Measurements from ENCODE around the gene AGAP1.

Gene AGAP1

GRCh38 chr2:235486729-235487128 lies 7.1 kb upstream of the AGAP1 start:
- DNase-seq: no peak

GRCh38 chr2:235489897-235490296 lies 3.9 kb upstream of the AGAP1 start:
- no peak for DNase-seq

- DNase-seq: peak in 1 of 51 donors; percentile 27
Measured at GRCh38 chr2:235492850-235493344, 946 bp upstream of the AGAP1 start.

GRCh38 chr2:235493402-235493774 lies 455 bp upstream of the AGAP1 start:
- peak in 4 of 51 donors; percentile 66 to 89 (median 73) for DNase-seq

DNA sequence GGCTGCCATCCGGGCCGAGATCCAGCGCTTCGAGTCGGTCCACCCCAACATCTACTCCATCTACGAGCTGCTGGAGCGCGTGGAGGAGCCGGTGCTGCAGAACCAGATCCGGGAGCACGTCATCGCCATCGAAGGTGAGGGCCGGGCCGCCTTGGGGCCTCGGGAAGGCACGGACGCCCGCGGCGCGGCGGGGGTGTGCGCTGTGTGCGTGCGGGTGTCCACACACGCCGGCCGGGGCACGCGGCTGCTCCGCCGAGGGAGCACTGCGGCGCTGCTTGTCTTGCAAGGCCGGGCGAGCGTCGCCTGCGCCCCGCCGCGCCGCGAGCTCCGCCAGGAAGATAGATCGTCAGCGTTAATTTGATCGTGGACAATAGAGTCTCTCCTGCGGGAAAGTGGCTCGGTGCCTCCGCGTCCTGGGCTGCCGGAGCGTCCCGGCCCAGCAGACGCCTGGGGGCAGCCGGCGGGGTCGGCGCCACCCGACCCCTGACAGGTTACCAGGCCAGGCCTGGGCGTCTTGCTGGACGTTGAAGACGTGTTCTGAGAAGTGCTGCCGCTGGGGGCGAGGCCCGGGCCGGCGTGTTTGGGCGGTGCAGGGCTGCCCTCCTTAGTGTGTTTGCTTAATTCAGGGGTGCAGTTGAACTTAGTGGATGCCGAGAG lies 1.0 kb downstream of the AGAP1 start:
- DNase-seq: peak in 18 of 51 donors; percentile 15 to 54 (median 28)

- DNase-seq: peak in 9 of 51 donors; percentile 13 to 47 (median 29)
Measured at GRCh38 chr2:235495373-235496238, 1.8 kb downstream of the AGAP1 start.

DNA sequence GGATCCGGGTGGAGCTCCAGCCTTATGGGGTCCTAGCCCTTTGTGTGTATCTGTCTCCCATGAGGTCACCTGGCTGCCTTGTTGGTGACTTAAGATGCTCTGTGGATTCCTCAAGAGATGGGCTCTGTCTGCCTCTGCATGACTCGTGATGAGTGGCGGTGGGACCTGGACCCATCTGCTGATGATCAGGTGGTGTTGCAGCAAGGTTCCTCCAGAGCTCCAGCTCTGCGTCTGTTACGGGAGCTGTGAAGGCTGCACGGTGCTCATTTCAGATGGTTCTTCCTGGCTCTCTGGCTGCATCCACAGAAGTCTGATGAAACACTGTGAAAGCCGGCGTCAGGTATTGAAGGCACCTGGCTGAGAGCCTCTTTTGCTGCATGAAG lies 2.4 kb downstream of the AGAP1 start:
- DNase-seq: peak in 7 of 51 donors; percentile 14 to 43 (median 27)

GRCh38 chr2:235497096-235497495 lies 3.3 kb downstream of the AGAP1 start:
- DNase-seq: peak in 24 of 51 donors; percentile 15 to 66 (median 39)

DNA sequence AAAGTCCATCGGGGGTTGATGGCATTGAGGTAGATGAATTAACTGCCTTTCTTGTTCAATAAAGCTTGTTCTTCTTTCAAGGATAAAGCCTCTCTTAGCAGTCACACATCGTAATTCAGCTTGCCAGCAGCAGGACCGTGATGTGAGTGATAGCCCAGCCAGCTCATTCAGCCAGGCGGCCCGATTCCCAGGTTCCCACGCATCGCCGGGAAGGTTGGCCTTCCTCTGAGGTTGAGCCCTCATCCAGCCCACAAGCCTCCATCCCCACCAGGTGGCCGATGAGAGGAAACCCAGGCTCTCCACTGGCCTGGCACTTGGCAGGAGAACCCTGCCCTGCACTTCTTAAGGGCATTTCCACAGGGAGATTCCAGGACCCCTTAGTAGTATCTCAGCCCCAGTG lies 4.7 kb downstream of the AGAP1 start:
- peak in 14 of 51 donors; percentile 10 to 55 (median 37) for DNase-seq

DNA sequence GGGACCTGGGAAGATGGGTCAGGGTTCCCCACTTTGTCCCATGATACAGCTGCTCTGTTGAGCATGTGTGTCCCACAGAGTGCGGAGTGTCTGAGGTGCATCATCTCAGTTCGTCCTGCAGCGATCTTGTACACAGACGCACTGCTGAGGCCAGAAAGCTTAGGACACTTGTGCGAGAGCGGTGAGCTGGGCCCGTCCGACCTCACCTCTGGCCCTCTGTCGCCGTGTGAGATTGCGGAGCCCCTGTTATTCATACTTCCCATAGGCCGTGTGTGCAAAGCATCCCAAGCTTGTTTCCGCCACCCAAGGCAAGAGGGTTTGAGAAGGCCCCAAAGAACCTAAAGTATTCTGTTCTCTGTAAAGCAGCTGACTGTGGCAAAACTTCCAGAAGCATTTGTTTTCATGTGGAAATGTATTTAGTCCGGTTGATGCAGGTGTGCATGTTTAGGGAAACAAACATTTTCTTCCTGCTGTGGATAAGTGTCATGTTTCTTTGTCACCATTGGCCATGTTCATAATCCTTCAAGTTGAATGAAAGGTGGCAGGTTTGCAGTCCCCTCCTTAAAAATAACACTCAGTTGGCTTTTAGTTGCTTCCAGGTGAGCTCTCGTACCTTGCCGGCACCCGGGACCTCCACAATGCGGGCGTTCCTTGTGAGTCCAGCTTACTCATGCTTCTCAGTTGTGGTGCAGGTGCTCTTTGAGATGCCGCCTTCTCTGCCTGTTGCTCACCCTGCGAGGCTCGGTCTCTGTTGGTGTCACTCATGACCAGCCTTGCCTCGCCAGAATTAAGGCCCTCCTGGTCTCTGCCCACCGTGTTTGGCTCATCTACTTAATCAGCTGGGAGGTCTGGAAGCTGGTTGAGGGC lies 5.3 kb downstream of the AGAP1 start:
- DNase-seq: no peak

DNA sequence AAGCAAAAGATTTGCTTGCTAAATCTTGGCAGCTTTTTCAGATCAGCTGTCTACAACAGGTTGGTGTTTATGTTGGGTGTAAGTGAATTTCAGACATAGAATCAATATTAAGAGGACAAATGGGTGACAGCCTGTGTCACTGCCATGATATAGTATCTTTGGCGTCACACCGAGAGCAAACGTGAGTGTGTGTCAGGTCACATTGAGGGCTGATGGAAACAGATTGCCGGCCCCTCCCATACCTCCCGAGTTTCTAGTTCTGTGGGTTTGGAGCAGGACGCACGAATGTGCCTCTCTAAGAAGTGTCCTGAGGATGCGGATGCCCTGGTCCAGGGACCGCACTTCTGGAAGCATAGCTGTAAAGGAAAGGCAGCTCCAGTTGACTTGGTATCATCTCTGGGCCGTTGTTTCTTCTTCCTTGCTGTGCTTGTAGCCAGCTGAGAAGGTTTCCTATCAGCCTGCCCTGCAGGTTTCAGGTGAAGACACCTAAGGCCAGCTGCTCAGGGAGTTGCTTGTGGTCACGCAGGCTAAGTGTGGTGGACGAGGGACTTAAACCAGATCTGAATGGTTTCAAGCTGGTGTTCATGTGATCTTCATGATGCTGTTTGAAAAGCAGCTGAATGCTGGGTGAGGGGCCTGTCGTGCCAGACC lies 6.4 kb downstream of the AGAP1 start:
- DNase-seq: no peak

DNA sequence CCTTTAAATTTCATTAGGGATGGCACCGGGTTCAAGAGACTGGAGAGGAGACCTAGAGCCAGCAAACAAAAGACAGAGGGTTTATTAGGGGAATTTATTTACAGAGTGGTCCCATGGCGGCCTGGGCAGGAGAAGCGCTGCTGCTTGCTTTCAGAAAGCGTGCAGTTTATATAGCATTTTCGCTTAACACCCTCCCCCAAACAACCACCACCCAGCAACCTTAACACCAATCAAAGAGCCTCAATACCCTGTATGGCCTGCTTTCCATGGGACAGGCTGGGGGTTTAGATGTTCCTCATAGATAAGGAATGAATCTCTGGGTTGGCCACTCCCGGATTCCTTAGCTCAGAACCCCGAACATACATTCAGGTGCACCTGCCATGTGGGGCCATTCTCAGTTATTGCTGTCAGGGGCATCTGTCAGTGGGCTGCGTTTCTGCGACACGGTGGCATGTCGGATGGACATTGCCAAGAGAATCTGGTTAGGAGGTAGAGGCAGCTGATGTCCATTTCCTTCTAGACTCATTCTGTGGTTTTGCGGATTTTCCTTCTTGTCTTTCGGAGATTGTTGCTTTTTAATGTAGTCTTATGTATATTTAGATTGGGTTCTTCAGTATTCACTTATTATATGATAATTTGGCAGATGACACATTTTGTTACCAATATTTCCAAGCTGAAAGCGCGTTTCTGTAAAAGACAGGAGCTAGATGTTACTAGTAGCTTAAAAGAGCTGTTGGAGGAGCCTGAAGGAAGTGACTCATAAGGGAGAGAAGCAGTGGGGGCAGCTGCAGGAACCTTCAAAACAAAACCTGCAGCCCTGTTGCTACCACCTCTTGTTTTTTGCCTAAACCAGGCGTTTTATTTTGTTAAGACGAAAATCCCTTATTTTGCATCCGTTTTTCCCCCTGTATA lies 7.2 kb downstream of the AGAP1 start:
- DNase-seq: peak in 1 of 51 donors; percentile 27

- DNase-seq: peak in 1 of 51 donors; percentile 27
Measured at GRCh38 chr2:235501673-235502031, 7.8 kb downstream of the AGAP1 start.

DNA sequence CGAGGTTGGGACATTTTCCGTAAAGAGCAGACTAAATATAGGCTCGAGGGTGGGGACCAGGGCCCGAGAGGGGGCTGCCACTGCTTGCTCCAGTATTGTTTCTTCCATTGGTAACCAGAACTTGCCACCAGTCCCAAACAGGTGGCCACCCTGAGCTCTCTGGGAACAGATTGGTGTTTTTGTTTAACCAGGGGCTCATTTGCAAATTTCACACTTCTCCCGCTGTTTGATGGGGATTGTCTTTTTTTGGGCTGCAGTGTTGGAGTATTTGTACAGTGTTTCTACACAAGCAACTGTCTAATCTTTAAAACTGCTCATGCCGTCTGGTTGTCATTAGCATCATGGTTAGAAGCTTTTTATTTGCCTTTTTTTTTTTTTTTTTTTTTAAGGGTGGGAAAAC lies 8.5 kb downstream of the AGAP1 start:
- DNase-seq: no peak

DNA sequence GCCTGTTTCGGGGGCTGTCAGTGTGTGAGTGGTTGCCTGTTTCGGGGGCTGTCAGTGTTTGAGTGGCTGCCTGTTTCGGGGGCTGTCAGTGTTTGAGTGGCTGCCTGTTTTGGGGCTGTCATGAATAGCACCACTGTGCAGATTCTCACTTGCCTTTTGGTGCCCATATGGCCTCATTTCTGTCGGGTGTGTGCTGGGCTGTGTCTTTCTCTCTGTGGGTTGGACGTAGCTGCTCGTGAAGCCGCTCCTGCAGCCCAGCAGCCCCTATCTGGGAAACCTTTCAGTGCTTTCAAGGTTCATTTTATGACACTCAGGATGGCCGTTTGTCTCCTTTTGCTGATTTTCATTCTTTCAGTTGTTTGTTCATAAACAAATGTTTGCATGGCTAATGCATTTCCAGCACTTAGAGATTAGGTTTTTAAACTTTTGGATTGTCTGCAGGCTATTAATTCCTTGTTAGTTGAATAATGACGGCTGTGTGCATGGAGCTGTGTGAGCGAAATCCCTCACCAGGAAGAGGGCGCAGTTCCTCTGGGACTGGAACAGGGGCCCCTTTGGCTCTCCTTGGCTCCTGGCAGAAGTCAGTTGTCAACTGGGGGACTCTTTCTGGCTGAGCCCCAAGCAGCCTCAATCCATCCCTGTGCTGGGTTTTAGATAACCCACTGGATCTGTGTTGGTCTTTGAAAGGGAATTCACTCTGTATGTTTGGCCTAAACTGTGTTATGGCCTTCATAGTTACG lies 10.8 kb downstream of the AGAP1 start:
- DNase-seq: peak in 24 of 51 donors; percentile 7 to 65 (median 34)

GRCh38 chr2:235505181-235505741 lies 11.4 kb downstream of the AGAP1 start:
- DNase-seq: peak in 10 of 51 donors; percentile 7 to 58 (median 26)

DNA sequence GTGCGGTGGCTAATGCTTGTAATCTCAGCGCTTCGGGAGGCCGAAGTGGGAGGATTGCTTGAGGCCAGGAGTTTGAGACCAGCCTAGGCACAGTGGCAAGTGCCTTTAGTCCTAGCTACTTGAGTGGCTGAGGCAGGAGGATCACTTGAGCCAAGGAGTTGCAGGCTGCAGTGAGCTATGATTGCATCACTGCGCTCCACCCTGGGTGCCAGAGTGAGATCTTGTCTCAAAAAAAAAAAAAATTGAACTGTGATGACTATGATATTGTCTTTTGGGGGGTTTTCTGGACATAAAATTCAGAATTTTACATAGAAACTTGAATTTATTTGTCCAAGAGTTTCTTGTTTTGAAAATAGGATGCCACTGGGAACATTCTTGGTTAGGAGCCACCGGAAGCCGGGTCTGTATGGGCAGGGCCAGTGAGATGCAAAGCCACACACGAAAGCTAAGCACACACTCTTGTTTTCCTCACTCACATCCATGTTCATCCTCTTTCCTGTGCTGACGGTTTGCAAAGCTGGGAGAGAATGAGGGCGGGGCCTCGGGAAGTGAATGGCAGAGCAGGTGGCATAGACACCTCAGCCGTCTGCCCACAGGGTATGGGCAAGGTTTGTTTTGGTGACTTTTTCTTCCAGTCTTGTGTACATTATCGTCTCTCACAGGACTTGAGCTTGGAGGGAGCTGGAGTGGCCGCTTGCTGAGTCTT lies 12.6 kb downstream of the AGAP1 start:
- DNase-seq: no peak

DNA sequence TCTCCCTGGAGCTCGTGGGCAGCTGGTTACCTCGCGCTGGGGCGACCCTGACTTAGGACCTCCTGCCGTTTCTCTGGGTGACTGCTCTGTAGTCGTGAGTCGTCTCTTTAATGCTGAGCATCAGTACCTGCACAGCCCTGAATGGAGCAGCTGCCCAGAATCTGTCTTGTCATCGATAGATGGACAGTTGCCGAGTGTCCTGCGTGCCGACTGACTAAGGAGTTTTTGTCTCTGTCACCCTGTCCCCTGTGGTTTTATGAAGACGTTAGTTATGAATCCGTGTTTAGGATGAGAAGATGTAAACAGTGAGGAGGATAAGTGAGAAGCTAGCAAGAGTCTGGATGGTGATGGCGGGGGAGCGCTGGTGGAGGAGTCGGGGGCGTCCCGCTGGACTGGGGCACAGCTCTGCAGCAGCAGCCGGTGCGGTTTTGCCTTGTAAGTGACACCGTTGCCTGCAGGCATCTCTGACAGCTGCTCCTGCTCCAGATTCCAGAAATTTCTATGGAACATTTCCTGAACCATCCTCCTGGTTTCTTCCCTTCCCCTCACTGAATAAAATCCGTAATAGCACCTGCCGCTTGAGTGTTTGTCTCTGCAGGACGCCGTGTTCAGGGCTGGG lies 13.3 kb downstream of the AGAP1 start:
- DNase-seq: no peak

Data from hypothalamus (tissue), 51 donors.